ENCODE data around the gene EXOC6. TPM values are rescaled to one million over a fixed set of nuclear protein-coding genes. Genes with fewer than 3 reads are reported as not detected.
A peak's percentile ranks its signal among the peaks of the same experiment; 100 is the strongest.
"Not testable (repeated sequence)": the region's sequence is repeated elsewhere in the genome, so short reads cannot be mapped to it uniquely, and the experiment has no call there.

Gene EXOC6
- total and polyA plus RNA-seq, 8 donors = 1.7 to 21.3 (median 4.6) TPM

- WGBS, 5 donors = 88 to 98% (median 91%) methylated on average over 2 of the region's 2 CpGs
- TF ChIP-seq POLR2A (IDR thresholded peaks at IDR 0.05) (no peak), EP300 (IDR thresholded peaks at IDR 0.05) (no peak), POLR2AphosphoS5 (IDR thresholded peaks at IDR 0.05) (no peak)
- TF ChIP-seq, protein P1, sequence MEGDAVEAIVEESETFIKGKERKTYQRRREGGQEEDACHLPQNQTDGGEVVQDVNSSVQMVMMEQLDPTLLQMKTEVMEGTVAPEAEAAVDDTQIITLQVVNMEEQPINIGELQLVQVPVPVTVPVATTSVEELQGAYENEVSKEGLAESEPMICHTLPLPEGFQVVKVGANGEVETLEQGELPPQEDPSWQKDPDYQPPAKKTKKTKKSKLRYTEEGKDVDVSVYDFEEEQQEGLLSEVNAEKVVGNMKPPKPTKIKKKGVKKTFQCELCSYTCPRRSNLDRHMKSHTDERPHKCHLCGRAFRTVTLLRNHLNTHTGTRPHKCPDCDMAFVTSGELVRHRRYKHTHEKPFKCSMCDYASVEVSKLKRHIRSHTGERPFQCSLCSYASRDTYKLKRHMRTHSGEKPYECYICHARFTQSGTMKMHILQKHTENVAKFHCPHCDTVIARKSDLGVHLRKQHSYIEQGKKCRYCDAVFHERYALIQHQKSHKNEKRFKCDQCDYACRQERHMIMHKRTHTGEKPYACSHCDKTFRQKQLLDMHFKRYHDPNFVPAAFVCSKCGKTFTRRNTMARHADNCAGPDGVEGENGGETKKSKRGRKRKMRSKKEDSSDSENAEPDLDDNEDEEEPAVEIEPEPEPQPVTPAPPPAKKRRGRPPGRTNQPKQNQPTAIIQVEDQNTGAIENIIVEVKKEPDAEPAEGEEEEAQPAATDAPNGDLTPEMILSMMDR (IDR thresholded peaks at IDR 0.05) = no peak
- no peaks in the 10 kb centered on the region for H3K4me1 ChIP-seq
- no peaks in the 10 kb centered on the region for H3K27me3 ChIP-seq
- H3K27ac ChIP-seq = peak overlapping the region in 2 of 5 donors; percentile 14 to 36
- intact Hi-C loops (cut with DNase I; ENCODE audit: low total_unique reads) = no loop called here
- DNase-seq = no peak
- H3K9me3 ChIP-seq = no peaks in the 10 kb centered on the region
- H3K36me3 ChIP-seq = peaks cover 0 to 18% (median 11%) of the 10 kb centered on the region in 4 donors
- no peak overlapping the region for H3K4me3 ChIP-seq
Measured at GRCh38 chr10:92972886-92973285, 124.6 kb downstream of the EXOC6 start.

- intact Hi-C loops (cut with DNase I; ENCODE audit: low total_unique reads) = not testable (repeated sequence)
- peaks cover 0 to 11% (median 4%) of the 10 kb centered on the region in 4 donors for H3K36me3 ChIP-seq
Measured at GRCh38 chr10:92976278-92976677, 128.0 kb downstream of the EXOC6 start.

DNA sequence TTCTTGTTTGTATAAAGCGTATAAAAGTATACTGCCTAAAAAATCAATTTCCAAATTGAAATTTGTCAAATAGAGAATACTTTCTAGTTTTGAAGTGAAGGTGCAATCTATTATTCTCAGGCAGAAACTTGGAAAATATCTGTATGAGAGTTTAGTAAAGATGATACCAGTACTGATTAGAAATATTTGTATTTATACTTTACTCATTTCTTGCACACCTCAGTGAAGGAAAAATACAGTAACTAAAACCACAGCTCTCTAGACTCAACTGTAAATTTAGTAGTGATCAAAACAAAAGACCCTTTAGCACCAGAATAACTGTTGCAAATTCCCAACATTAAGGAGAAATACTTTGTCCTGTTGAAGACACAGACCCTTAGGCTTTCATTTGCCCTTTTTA lies 140.9 kb downstream of the EXOC6 start:
- Histone ChIP-seq H3K36me3 (no peaks in the 10 kb centered on the region), H3K4me1 (no peaks in the 10 kb centered on the region), H3K27ac (no peak overlapping the region), H3K27me3 (no peaks in the 10 kb centered on the region), H3K4me3 (no peak overlapping the region), H3K9me3 (no peaks in the 10 kb centered on the region)
- WGBS, 5 donors = 67 to 90% (median 76%) methylated on average over 1 of the region's 1 CpG
- TF ChIP-seq POLR2AphosphoS5 (IDR thresholded peaks at IDR 0.05) = no peak
- TF ChIP-seq, protein P1 (IDR thresholded peaks at IDR 0.05) = no peak
- no peak for TF ChIP-seq EP300 (IDR thresholded peaks at IDR 0.05)
- no peak for TF ChIP-seq POLR2A (IDR thresholded peaks at IDR 0.05)
- intact Hi-C loops (cut with DNase I; ENCODE audit: low total_unique reads) = no loop called here
- DNase-seq = no peak

More at GRCh38 chr10:92976278-92976677, 128.0 kb downstream of the EXOC6 start:
- not testable (repeated sequence) for DNase-seq, H3K4me3 ChIP-seq, H3K27ac ChIP-seq, H3K4me1 ChIP-seq, H3K27me3 ChIP-seq, H3K9me3 ChIP-seq
- WGBS, 5 donors = 86 to 97% (median 93%) methylated on average over 1 to 2 of the region's 5 CpGs

- TF ChIP-seq, protein P1 (IDR thresholded peaks at IDR 0.05) = no peak
- Histone ChIP-seq H3K27me3 (no peaks in the 10 kb centered on the region), H3K4me1 (no peaks in the 10 kb centered on the region), H3K9me3 (no peaks in the 10 kb centered on the region), H3K4me3 (no peak overlapping the region), H3K36me3 (no peaks in the 10 kb centered on the region), H3K27ac (no peak overlapping the region)
- 33 to 81% (median 56%) methylated on average over 1 of the region's 1 CpG for WGBS, 5 donors
- intact Hi-C loops (cut with DNase I; ENCODE audit: low total_unique reads) = no loop called here
- peak in 1 of 2 donors; percentile 10 for DNase-seq
Measured at GRCh38 chr10:92990615-92991014, 142.3 kb downstream of the EXOC6 start.

GRCh38 chr10:92991513-92991912 lies 143.2 kb downstream of the EXOC6 start:
- TF ChIP-seq POLR2AphosphoS5 (IDR thresholded peaks at IDR 0.05) (no peak), POLR2A (IDR thresholded peaks at IDR 0.05) (no peak)
- H3K27me3 ChIP-seq = no peaks in the 10 kb centered on the region
- H3K36me3 ChIP-seq = no peaks in the 10 kb centered on the region
- WGBS, 5 donors = 48 to 67% (median 58%) methylated on average over 2 of the region's 2 CpGs
- intact Hi-C loops (cut with DNase I; ENCODE audit: low total_unique reads) = no loop called here
- H3K4me1 ChIP-seq = no peaks in the 10 kb centered on the region
- no peak overlapping the region for H3K27ac ChIP-seq
- no peak overlapping the region for H3K4me3 ChIP-seq
- DNase-seq = no peak
- no peaks in the 10 kb centered on the region for H3K9me3 ChIP-seq
